ENCODE results near the gene UBL4B. TPM values are rescaled to one million over a fixed set of nuclear protein-coding genes. Genes with fewer than 3 reads are reported as not detected.
"Not testable (repeated sequence)": the region's sequence is repeated elsewhere in the genome, so short reads cannot be mapped to it uniquely, and the experiment has no call there.

UBL4B gene
- total RNA-seq, 1 experiment from 2014 or later, result not detected

DNA sequence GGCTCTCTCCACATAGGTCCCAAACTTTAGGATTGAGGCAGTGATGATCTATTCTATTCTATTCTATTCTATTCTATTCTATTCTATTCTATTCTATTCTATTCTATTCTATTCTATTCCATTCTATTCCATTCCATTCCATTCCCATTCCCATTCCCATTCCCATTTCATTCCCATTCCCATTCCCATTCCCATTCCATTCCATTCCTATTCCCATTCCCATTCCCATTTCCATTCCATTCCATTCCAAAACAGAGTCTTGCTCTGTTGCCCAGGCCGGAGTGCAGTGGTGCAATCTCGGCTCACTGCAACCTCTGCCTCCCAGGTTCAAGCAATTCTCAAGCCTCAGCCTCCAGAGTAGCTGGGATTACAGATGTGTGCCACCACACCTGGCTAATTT is 32.2 kb upstream of the UBL4B start:
- H3K4me3 ChIP-seq; H3K27ac ChIP-seq; H3K27me3 ChIP-seq; DNase-seq; H3K4me1 ChIP-seq; H3K36me3 ChIP-seq; H3K9me3 ChIP-seq (replicated peaks): not testable (repeated sequence)

DNA sequence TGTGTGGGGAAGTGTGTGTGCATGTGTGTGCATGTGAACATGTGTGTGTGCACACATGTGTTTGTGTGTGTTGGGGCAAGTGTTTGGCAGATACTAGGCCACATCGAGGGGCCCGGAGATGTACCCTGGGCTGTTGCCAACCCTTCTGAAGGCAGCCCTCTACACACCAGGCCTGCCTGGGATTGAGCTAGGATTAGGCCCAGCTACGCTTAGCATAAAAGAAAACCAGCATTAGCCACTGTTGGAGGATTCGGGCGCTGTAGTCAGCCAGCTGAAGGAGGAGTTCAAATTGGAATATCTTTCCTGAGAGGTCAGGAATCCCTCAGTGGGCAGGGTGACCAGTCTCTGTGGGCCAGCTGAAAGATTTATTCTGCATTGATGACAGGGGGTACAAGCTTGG is 31.2 kb upstream of the UBL4B start:
- DNase-seq, result no peak
- Histone ChIP-seq H3K9me3 (replicated peaks) (no peaks in the 10 kb centered on the region), H3K27ac (no peak overlapping the region), H3K36me3 (no peaks in the 10 kb centered on the region), H3K27me3 (no peaks in the 10 kb centered on the region; the same call in 1 of the 2 replicates), H3K4me1 (no peaks in the 10 kb centered on the region), H3K4me3 (no peak overlapping the region)

GRCh38 chr1:110082477-110082876 is 29.8 kb upstream of the UBL4B start:
- Histone ChIP-seq H3K4me3 (no peak overlapping the region), H3K27me3 (no peaks in the 10 kb centered on the region; the same call in 1 of the 2 replicates), H3K4me1 (no peaks in the 10 kb centered on the region), H3K27ac (no peak overlapping the region), H3K9me3 (replicated peaks) (no peaks in the 10 kb centered on the region), H3K36me3 (no peaks in the 10 kb centered on the region)
- DNase-seq, result no peak

- Histone ChIP-seq H3K9me3 (replicated peaks) (no peaks in the 10 kb centered on the region), H3K4me3 (no peak overlapping the region), H3K27me3 (no peaks in the 10 kb centered on the region; the same call in 1 of the 2 replicates), H3K36me3 (no peaks in the 10 kb centered on the region), H3K4me1 (no peaks in the 10 kb centered on the region), H3K27ac (no peak overlapping the region)
- DNase-seq, result no peak
Measured at GRCh38 chr1:110083061-110083865, 29.0 kb upstream of the UBL4B start.

DNA sequence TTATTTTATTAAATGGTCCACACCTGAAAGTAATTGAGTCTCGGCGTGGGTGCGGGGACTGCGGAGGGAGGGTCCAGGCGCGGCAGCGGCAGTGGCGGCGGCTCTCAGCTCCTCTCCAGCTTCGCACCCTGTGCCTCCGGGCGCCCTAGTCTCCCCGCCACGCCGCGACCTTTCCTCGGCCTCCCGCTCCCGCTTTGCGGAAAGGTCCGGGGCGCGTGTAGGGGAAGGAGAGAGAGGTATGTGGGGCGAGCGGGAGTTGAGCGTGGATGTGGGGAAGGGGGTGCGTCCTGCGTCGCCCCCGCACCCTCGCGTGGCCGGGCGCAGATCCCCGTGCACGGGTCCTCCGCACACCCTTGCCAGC is 28.4 kb upstream of the UBL4B start:
- no peak overlapping the region for H3K27ac ChIP-seq
- no peaks in the 10 kb centered on the region for H3K9me3 ChIP-seq (replicated peaks)
- no peaks in the 10 kb centered on the region; the same call in 1 of the 2 replicates for H3K27me3 ChIP-seq
- no peaks in the 10 kb centered on the region for H3K36me3 ChIP-seq
- H3K4me3 ChIP-seq, result no peak overlapping the region
- no peaks in the 10 kb centered on the region for H3K4me1 ChIP-seq
- DNase-seq, result no peak

GRCh38 chr1:110084227-110085078 is 27.8 kb upstream of the UBL4B start:
- H3K4me1 ChIP-seq, result peaks cover under 1% of the 10 kb centered on the region; the same call in 1 of the 2 replicates
- H3K36me3 ChIP-seq, result no peaks in the 10 kb centered on the region
- DNase-seq, result no peak
- no peak overlapping the region for H3K27ac ChIP-seq
- H3K27me3 ChIP-seq, result no peaks in the 10 kb centered on the region; the same call in 1 of the 2 replicates
- H3K9me3 ChIP-seq (replicated peaks), result no peaks in the 10 kb centered on the region
- no peak overlapping the region for H3K4me3 ChIP-seq

DNA sequence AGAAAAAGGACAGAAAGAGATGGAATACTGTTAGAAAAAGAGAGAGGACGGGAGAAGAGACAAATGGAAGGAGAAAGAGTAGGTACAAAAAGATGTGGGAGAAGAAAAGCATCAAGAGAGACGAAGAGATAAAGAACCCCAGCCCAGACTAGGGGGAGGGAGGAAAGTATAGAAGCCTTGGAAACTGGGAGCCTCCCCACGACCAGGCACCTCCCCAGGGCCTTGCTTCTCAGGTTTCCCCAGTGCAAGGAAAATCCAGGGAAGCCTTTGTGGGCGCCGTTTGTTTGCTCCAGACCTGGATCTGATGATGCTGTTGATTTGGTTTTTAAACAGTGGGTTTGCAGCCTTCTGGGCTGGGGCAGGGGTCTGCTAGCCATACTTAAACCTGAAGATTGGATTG is 26.6 kb upstream of the UBL4B start:
- Histone ChIP-seq H3K4me3 (no peak overlapping the region), H3K27me3 (no peaks in the 10 kb centered on the region; the same call in 1 of the 2 replicates), H3K36me3 (no peaks in the 10 kb centered on the region), H3K27ac (no peak overlapping the region), H3K4me1 (peaks cover 4% of the 10 kb centered on the region; the same call in 1 of the 2 replicates), H3K9me3 (replicated peaks) (no peaks in the 10 kb centered on the region)
- no peak for DNase-seq

GRCh38 chr1:110086961-110087360 is 25.3 kb upstream of the UBL4B start:
- H3K27ac ChIP-seq, result no peak overlapping the region
- no peaks in the 10 kb centered on the region for H3K36me3 ChIP-seq
- no peak for DNase-seq
- H3K9me3 ChIP-seq (replicated peaks), result no peaks in the 10 kb centered on the region
- no peak overlapping the region for H3K4me3 ChIP-seq
- peaks cover 4% of the 10 kb centered on the region; the same call in 1 of the 2 replicates for H3K4me1 ChIP-seq
- H3K27me3 ChIP-seq, result no peaks in the 10 kb centered on the region; the same call in 1 of the 2 replicates

GRCh38 chr1:110087812-110088738 is 24.2 kb upstream of the UBL4B start:
- Histone ChIP-seq H3K27ac (no peak overlapping the region), H3K4me1 (peaks cover 4% of the 10 kb centered on the region; the same call in 1 of the 2 replicates), H3K36me3 (no peaks in the 10 kb centered on the region), H3K9me3 (replicated peaks) (no peaks in the 10 kb centered on the region), H3K4me3 (no peak overlapping the region), H3K27me3 (no peaks in the 10 kb centered on the region)
- DNase-seq, result peak; percentile 50 to 69

DNA sequence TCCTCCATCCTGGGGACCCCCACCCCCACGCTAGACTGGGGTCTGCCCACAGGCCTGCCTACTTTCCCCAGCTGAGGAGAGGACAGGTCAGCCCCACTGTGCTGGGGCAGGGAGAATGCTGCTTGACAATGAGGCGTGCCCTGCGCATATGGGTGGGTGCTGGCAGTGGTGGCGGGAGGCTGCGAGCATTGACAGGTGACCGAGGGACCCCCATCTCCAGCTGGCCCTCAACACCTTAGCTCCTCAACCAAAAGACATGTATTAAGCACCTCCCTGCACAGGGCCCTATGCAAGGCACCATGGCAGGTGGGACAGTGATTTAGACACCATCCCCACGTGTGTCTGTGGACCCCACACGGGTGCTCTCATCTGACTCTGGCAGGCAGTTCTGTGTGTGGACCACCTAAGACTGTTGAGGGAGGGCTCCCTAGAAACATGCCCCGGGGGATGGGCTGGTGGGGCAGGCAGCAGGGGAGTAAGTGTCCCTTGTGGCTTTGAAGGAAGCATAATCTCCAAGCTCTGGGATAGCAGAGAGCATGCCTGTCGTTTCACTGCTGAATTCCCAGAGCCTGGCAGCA is 23.4 kb upstream of the UBL4B start:
- H3K4me1 ChIP-seq, result peaks cover 4% of the 10 kb centered on the region; the same call in 1 of the 2 replicates
- no peaks in the 10 kb centered on the region for H3K27me3 ChIP-seq
- H3K4me3 ChIP-seq, result no peak overlapping the region
- no peaks in the 10 kb centered on the region for H3K9me3 ChIP-seq (replicated peaks)
- H3K27ac ChIP-seq, result no peak overlapping the region
- H3K36me3 ChIP-seq, result no peaks in the 10 kb centered on the region
- no peak for DNase-seq

DNA sequence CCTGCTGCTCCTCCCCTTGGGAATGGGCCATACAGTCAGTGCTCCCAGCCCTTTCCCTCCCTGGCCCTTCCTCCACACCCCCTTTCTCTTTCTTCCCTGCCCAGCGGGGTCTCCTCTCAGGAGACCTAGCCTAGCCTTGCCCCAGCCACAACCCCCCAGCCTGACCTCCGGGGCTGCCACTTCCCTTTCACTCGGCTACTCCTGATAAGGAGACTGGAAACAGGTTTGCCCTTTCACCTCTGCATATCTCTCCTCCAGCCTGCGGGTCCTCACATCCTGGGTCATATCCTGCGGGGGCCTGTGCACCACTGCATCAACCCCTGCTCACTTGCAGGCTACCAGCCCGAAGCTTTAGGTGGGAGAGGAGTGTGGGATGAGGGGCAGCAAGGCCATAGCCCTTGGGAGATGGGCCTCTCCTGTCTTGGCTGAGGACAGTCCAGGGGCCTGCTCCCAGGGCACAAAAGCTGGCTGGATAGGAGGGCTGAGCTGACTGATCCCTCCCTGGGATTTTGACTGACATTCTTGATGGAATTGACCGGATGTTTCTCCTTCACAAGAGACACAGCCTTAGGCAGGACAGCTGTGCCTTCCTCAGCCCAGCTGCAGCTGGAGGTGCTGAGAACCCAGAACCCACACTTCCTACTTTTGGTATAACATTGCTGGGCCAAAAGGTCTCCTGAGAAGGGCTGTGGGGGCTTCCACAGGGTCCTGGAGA is 22.5 kb upstream of the UBL4B start:
- Histone ChIP-seq H3K27ac (no peak overlapping the region), H3K4me1 (peaks cover 4% of the 10 kb centered on the region; the same call in 1 of the 2 replicates), H3K27me3 (no peaks in the 10 kb centered on the region), H3K4me3 (no peak overlapping the region), H3K36me3 (no peaks in the 10 kb centered on the region), H3K9me3 (replicated peaks) (no peaks in the 10 kb centered on the region)
- peak; percentile 37 to 67 for DNase-seq

DNA sequence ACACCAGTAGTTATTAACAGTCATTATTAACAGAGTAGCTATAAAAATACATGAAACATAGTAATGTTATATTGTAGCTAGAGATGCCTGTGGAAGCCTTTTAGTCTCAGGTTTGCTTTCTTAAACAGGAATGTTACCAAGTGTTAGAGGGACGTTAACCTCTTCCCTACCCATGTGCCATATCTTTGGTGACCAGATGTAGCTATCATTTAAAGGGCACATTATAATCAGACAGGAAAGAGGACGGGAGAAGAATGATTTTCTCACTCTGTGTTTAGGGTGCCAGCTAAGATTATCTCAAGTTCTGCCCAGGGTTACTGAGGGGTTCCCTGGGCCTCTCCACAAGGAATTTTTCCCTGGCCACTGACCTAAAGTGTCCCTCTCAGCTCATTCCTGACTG is 20.9 kb upstream of the UBL4B start:
- Histone ChIP-seq H3K27me3 (no peaks in the 10 kb centered on the region), H3K9me3 (replicated peaks) (no peaks in the 10 kb centered on the region), H3K4me3 (no peak overlapping the region), H3K4me1 (peaks cover 4% of the 10 kb centered on the region; the same call in 1 of the 2 replicates), H3K27ac (no peak overlapping the region), H3K36me3 (no peaks in the 10 kb centered on the region)
- DNase-seq, result no peak

DNA sequence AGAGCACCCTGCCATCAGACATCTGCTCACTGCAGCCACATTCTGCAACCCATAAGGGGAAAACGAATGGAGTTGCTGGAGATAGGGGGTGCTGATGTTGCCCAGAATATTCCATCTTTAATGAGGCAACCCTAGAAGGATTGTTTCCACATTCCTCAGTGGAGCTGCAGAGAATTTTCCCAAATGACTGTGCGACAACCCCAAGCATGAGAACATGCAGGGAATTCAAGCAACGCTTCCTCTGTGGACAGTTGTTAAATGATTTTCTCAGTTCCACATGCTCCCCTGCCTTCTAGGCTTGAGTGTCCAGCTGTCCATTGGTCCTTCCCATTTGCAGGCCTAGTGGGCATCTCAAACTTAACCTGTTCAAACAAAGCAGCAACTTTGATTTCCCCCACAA is 20.5 kb upstream of the UBL4B start:
- H3K4me3 ChIP-seq, result no peak overlapping the region
- H3K9me3 ChIP-seq (replicated peaks), result no peaks in the 10 kb centered on the region
- peaks cover 4% of the 10 kb centered on the region; the same call in 1 of the 2 replicates for H3K4me1 ChIP-seq
- no peaks in the 10 kb centered on the region for H3K36me3 ChIP-seq
- H3K27ac ChIP-seq, result no peak overlapping the region
- DNase-seq, result no peak
- H3K27me3 ChIP-seq, result no peaks in the 10 kb centered on the region

All from SJCRH30 (cell line).